ENCODE measurements around the gene ERBB4.

DNA sequence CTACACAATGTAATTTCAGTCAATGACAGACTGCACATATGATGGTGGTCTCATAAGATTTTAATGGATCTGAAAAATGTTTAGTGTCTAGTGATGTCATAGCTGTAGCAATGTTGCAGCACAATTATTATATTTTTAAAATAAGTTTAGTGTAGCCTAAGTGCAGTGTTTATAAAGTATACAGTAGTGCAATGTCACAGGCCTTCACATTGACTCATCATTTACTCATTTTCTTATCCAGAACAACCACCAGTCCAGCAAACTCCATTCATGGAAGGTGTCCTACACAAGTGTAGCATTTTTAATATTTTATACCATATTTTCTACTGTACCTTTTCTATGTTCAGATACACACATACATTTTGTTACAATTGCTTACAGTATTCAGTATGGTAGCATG is 663.1 kb downstream of the ERBB4 start:
- TF ChIP-seq CTCF (IDR thresholded peaks at IDR 0.05) (no peak), ZFX (IDR thresholded peaks at IDR 0.05; ENCODE audit: borderline replicate concordance) (no peak)

All from 22Rv1 (cell line).